ENCODE results near the gene FADD. TPM values are rescaled to one million over a fixed set of nuclear protein-coding genes. Genes with fewer than 3 reads are reported as not detected.
A peak's percentile ranks its signal among the peaks of the same experiment; 100 is the strongest.

Gene FADD
- total and polyA plus RNA-seq, 2 experiments from 2014 or later = 30.1 to 37.1 TPM

- no peak for DNase-seq (ENCODE audit: low read depth in 1 of 2, low spot score in 1 of 2)
- H3K4me1 ChIP-seq (ENCODE audit: low read depth) = no peaks in the 10 kb centered on the region
- no peak for TF ChIP-seq CTCF (IDR thresholded peaks at IDR 0.05; ENCODE audit: low read depth, low read length)
- H3K27me3 ChIP-seq = no peaks in the 10 kb centered on the region
- no peak overlapping the region for H3K4me3 ChIP-seq
- H3K36me3 ChIP-seq = no peaks in the 10 kb centered on the region
- H3K27ac ChIP-seq = no peak overlapping the region
- no peaks in the 10 kb centered on the region for H3K9me3 ChIP-seq (ENCODE audit: low read depth)
These were observed 16.2 kb upstream of the FADD start for GRCh38 chr11:70186936-70187335.

- Histone ChIP-seq H3K27ac (no peak overlapping the region), H3K36me3 (no peaks in the 10 kb centered on the region), H3K9me3 (ENCODE audit: low read depth) (no peaks in the 10 kb centered on the region), H3K4me3 (no peak overlapping the region), H3K4me1 (ENCODE audit: low read depth) (no peaks in the 10 kb centered on the region), H3K27me3 (no peaks in the 10 kb centered on the region)
- no peak for DNase-seq (ENCODE audit: low read depth in 1 of 2, low spot score in 1 of 2)
- no peak for TF ChIP-seq CTCF (IDR thresholded peaks at IDR 0.05; ENCODE audit: low read depth, low read length)
These were observed 15.3 kb upstream of the FADD start for GRCh38 chr11:70187771-70188170.

- Histone ChIP-seq H3K4me1 (ENCODE audit: low read depth) (no peaks in the 10 kb centered on the region), H3K9me3 (ENCODE audit: low read depth) (no peaks in the 10 kb centered on the region), H3K27ac (no peak overlapping the region), H3K4me3 (no peak overlapping the region), H3K36me3 (no peaks in the 10 kb centered on the region), H3K27me3 (no peaks in the 10 kb centered on the region)
- TF ChIP-seq CTCF (IDR thresholded peaks at IDR 0.05; ENCODE audit: low read depth, low read length) = no peak
- DNase-seq (ENCODE audit: low read depth in 1 of 2, low spot score in 1 of 2) = no peak
These were observed 13.5 kb upstream of the FADD start for GRCh38 chr11:70189622-70190021.

GRCh38 chr11:70191495-70192140, 11.5 kb upstream of the FADD start:
- H3K27ac ChIP-seq = no peak overlapping the region
- no peaks in the 10 kb centered on the region for H3K4me1 ChIP-seq (ENCODE audit: low read depth)
- peak; percentile 70 to 91 for DNase-seq (ENCODE audit: low read depth in 1 of 2, low spot score in 1 of 2)

GRCh38 chr11:70192666-70193410, 10.3 kb upstream of the FADD start:
- Histone ChIP-seq H3K36me3 (no peaks in the 10 kb centered on the region), H3K27ac (no peak overlapping the region)

More at GRCh38 chr11:70191495-70192140, 11.5 kb upstream of the FADD start:
- H3K36me3 ChIP-seq = no peaks in the 10 kb centered on the region
- H3K9me3 ChIP-seq (ENCODE audit: low read depth) = no peaks in the 10 kb centered on the region
- TF ChIP-seq CTCF (IDR thresholded peaks at IDR 0.05; ENCODE audit: low read depth, low read length) = peak; percentile 93
- no peak overlapping the region for H3K4me3 ChIP-seq
- H3K27me3 ChIP-seq = no peaks in the 10 kb centered on the region

More at GRCh38 chr11:70192666-70193410, 10.3 kb upstream of the FADD start:
- H3K4me3 ChIP-seq = no peak overlapping the region
- H3K27me3 ChIP-seq = no peaks in the 10 kb centered on the region
- TF ChIP-seq CTCF (IDR thresholded peaks at IDR 0.05; ENCODE audit: low read depth, low read length) = no peak
- DNase-seq (ENCODE audit: low read depth in 1 of 2, low spot score in 1 of 2) = no peak
- H3K4me1 ChIP-seq (ENCODE audit: low read depth) = no peaks in the 10 kb centered on the region
- no peaks in the 10 kb centered on the region for H3K9me3 ChIP-seq (ENCODE audit: low read depth)

All from cardiac muscle cell (in vitro differentiated cells and primary cell).